Spleen (tissue), 7 donors: ENCODE measurements around the gene ELP1.

ENCODE experiments used
- POLR2A ChIP-seq, 3 donors: fragments of 450-650 bp; IDR thresholded peaks; one replicate each; pipeline ENCODE4 v1.5.1; 2017; ENCODE audit warnings: antibody characterized with exemption in 3 of 3, mild to moderate bottlenecking in 1 of 3
- POLR2AphosphoS5 ChIP-seq, 3 donors: sonication (generic); formaldehyde crosslinking; IDR thresholded peaks; one replicate each; pipeline ENCODE4 v1.5.1; 2017; ENCODE audit warnings: antibody characterized with exemption in 3 of 3
- TF ChIP-seq, protein P1 (sequence below), 11 experiments: fragments of 200-600 bp in 7 of 11; fragments of 450-650 bp in 4 of 11; sonication (generic) in 4 of 11; IDR thresholded peaks in 8 of 11; conservative IDR thresholded peaks in 3 of 11; 1 replicate in 7 of 11; 2 replicates in 4 of 11; pipeline versions ENCODE4 v1.4.0 to v1.8.0; 2016 to 2021; ENCODE audit warnings: antibody characterized with exemption in 11 of 11, inconsistent platforms in 4 of 11, mild to moderate bottlenecking in 1 of 11
- donor health status: DM: no; HTN: no; CAD: no; lungs with moderate emphysema.
- donor health status: DM: no; HTN: no; CAD: no.
- donor health status: DM: no; HTN: no; CAD: no.

DNA sequence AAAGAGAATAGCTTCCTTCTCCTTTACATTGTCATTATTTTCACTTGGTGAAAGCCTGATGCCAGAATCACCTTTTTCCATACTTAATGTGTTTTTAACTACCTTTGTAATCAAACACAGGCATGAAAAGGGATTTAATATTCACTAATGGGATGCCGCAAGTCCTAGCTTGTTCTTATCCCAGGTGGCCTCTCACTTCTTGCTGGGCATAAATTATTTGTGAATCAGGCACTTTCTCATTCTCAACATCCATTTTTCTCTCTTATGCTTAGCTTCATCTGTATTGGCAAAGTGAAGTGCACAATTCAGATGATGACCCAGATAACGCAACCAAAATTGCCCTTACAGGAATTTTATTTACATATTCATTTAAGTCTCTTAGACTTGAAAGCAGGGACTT is 89.1 kb downstream of the ELP1 start:
- TF ChIP-seq, protein P1, sequence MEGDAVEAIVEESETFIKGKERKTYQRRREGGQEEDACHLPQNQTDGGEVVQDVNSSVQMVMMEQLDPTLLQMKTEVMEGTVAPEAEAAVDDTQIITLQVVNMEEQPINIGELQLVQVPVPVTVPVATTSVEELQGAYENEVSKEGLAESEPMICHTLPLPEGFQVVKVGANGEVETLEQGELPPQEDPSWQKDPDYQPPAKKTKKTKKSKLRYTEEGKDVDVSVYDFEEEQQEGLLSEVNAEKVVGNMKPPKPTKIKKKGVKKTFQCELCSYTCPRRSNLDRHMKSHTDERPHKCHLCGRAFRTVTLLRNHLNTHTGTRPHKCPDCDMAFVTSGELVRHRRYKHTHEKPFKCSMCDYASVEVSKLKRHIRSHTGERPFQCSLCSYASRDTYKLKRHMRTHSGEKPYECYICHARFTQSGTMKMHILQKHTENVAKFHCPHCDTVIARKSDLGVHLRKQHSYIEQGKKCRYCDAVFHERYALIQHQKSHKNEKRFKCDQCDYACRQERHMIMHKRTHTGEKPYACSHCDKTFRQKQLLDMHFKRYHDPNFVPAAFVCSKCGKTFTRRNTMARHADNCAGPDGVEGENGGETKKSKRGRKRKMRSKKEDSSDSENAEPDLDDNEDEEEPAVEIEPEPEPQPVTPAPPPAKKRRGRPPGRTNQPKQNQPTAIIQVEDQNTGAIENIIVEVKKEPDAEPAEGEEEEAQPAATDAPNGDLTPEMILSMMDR (IDR thresholded peaks at IDR 0.05 in 8 of 11, conservative IDR thresholded peaks at IDR 0.05 in 3 of 11): no peak
- TF ChIP-seq POLR2A (IDR thresholded peaks at IDR 0.05) (no peak), POLR2AphosphoS5 (IDR thresholded peaks at IDR 0.05) (no peak)
